ENCODE data around the gene LRIG2.
A peak's percentile ranks its signal among the peaks of the same experiment; 100 is the strongest.

Gene LRIG2

GRCh38 chr1:113094506-113094905 is 21.5 kb downstream of the LRIG2 start:
- Histone ChIP-seq H3K4me2 (ENCODE audit: insufficient read depth, low read length, poor library complexity, severe bottlenecking) (no peak overlapping the region), H3K18ac (ENCODE audit: low read length) (no peak overlapping the region), H3K79me1 (ENCODE audit: low read depth, low read length) (no peaks in the 10 kb centered on the region), H3K4ac (ENCODE audit: low read length) (no peak overlapping the region), H3K27ac (replicated peaks; ENCODE audit: low read length) (no peak overlapping the region), H2BK12ac (ENCODE audit: low read length) (no peak overlapping the region), H4K8ac (ENCODE audit: low read depth, low read length) (no peak overlapping the region), H2AFZ (ENCODE audit: low read length) (no peak overlapping the region), H3K4me1 (ENCODE audit: control insufficient read depth in 2 of 2, insufficient read depth in 1 of 2, low read depth in 1 of 2, low read length in 2 of 2) (no peaks in the 10 kb centered on the region), H4K91ac (ENCODE audit: low read depth, low read length, poor library complexity) (no peak overlapping the region), H2BK15ac (ENCODE audit: low read length) (no peak overlapping the region), H2AK5ac (ENCODE audit: low read depth, low read length) (no peak overlapping the region), H3K23ac (ENCODE audit: low read depth, low read length, poor library complexity) (no peak overlapping the region), H2BK5ac (ENCODE audit: low read length) (no peak overlapping the region), H3K36me3 (replicated peaks in 1 of 2; ENCODE audit: control insufficient read depth in 2 of 2, insufficient read depth in 2 of 2, low read length in 2 of 2) (peaks cover 5 to 83% of the 10 kb centered on the region in 2 donors), H3K9ac (ENCODE audit: low read depth, low read length, poor library complexity) (no peak overlapping the region), H2BK120ac (ENCODE audit: low read depth, low read length) (no peak overlapping the region), H3K9me3 (replicated peaks in 1 of 2; ENCODE audit: control insufficient read depth in 2 of 2, insufficient read depth in 1 of 2, low read depth in 1 of 2, low read length in 2 of 2) (no peaks in the 10 kb centered on the region), H3K14ac (ENCODE audit: low read length) (no peak overlapping the region), H3K27me3 (ENCODE audit: control insufficient read depth in 3 of 3, insufficient read depth in 3 of 3, low read depth in 1 of 3, low read length in 3 of 3) (no peaks in the 10 kb centered on the region), H3K4me3 (ENCODE audit: low read length in 2 of 2) (no peak overlapping the region)
- WGBS, 2 donors (ENCODE audit: extremely low coverage in 2 of 2, insufficient read length in 2 of 2, insufficient replicate concordance in 1 of 2): no CpG with 5 or more reads among the region's 4 CpGs
- DNase-seq (ENCODE audit: low spot score): no peak

- Histone ChIP-seq H4K8ac (ENCODE audit: low read depth, low read length) (no peak overlapping the region), H3K4me2 (ENCODE audit: insufficient read depth, low read length, poor library complexity, severe bottlenecking) (no peak overlapping the region), H2BK12ac (ENCODE audit: low read length) (no peak overlapping the region), H3K4ac (ENCODE audit: low read length) (no peak overlapping the region), H2AK5ac (ENCODE audit: low read depth, low read length) (no peak overlapping the region), H3K4me3 (ENCODE audit: low read length in 2 of 2) (no peak overlapping the region), H3K27me3 (ENCODE audit: control insufficient read depth in 3 of 3, insufficient read depth in 3 of 3, low read depth in 1 of 3, low read length in 3 of 3) (no peaks in the 10 kb centered on the region), H4K91ac (ENCODE audit: low read depth, low read length, poor library complexity) (no peak overlapping the region), H2AFZ (ENCODE audit: low read length) (no peak overlapping the region), H2BK120ac (ENCODE audit: low read depth, low read length) (no peak overlapping the region), H3K14ac (ENCODE audit: low read length) (no peak overlapping the region), H3K36me3 (replicated peaks in 1 of 2; ENCODE audit: control insufficient read depth in 2 of 2, insufficient read depth in 2 of 2, low read length in 2 of 2) (peaks cover 5 to 94% of the 10 kb centered on the region in 2 donors), H2BK5ac (ENCODE audit: low read length) (no peak overlapping the region), H3K9me3 (replicated peaks in 1 of 2; ENCODE audit: control insufficient read depth in 2 of 2, insufficient read depth in 1 of 2, low read depth in 1 of 2, low read length in 2 of 2) (no peaks in the 10 kb centered on the region), H3K4me1 (ENCODE audit: control insufficient read depth in 2 of 2, insufficient read depth in 1 of 2, low read depth in 1 of 2, low read length in 2 of 2) (no peaks in the 10 kb centered on the region), H3K23ac (ENCODE audit: low read depth, low read length, poor library complexity) (no peak overlapping the region), H3K27ac (replicated peaks; ENCODE audit: low read length) (peak overlapping the region; percentile 20), H3K79me1 (ENCODE audit: low read depth, low read length) (no peaks in the 10 kb centered on the region), H3K9ac (ENCODE audit: low read depth, low read length, poor library complexity) (no peak overlapping the region), H2BK15ac (ENCODE audit: low read length) (no peak overlapping the region), H3K18ac (ENCODE audit: low read length) (no peak overlapping the region)
- WGBS, 2 donors (ENCODE audit: extremely low coverage in 2 of 2, insufficient read length in 2 of 2, insufficient replicate concordance in 1 of 2): no CpG with 5 or more reads among the region's 5 CpGs
- no peak for DNase-seq (ENCODE audit: low spot score)
These were observed 22.9 kb downstream of the LRIG2 start for GRCh38 chr1:113095790-113096455.

GRCh38 chr1:113096493-113096892 is 23.5 kb downstream of the LRIG2 start:
- H4K91ac ChIP-seq (ENCODE audit: low read depth, low read length, poor library complexity): no peak overlapping the region
- WGBS, 2 donors (ENCODE audit: extremely low coverage in 2 of 2, insufficient read length in 2 of 2, insufficient replicate concordance in 1 of 2): no CpG with 5 or more reads among the region's 3 CpGs
- H2AK5ac ChIP-seq (ENCODE audit: low read depth, low read length): no peak overlapping the region
- no peaks in the 10 kb centered on the region for H3K9me3 ChIP-seq (replicated peaks in 1 of 2; ENCODE audit: control insufficient read depth in 2 of 2, insufficient read depth in 1 of 2, low read depth in 1 of 2, low read length in 2 of 2)
- no peak overlapping the region for H3K14ac ChIP-seq (ENCODE audit: low read length)
- no peak overlapping the region for H2BK15ac ChIP-seq (ENCODE audit: low read length)
- peaks cover 5 to 97% of the 10 kb centered on the region in 2 donors for H3K36me3 ChIP-seq (replicated peaks in 1 of 2; ENCODE audit: control insufficient read depth in 2 of 2, insufficient read depth in 2 of 2, low read length in 2 of 2)
- no peak overlapping the region for H2BK120ac ChIP-seq (ENCODE audit: low read depth, low read length)
- no peak overlapping the region for H3K4me3 ChIP-seq (ENCODE audit: low read length in 2 of 2)
- H3K27me3 ChIP-seq (ENCODE audit: control insufficient read depth in 3 of 3, insufficient read depth in 3 of 3, low read depth in 1 of 3, low read length in 3 of 3): no peaks in the 10 kb centered on the region
- no peak overlapping the region for H3K9ac ChIP-seq (ENCODE audit: low read depth, low read length, poor library complexity)
- no peak overlapping the region for H2BK5ac ChIP-seq (ENCODE audit: low read length)
- no peak overlapping the region for H4K8ac ChIP-seq (ENCODE audit: low read depth, low read length)
- H3K27ac ChIP-seq (replicated peaks; ENCODE audit: low read length): no peak overlapping the region
- H3K4me2 ChIP-seq (ENCODE audit: insufficient read depth, low read length, poor library complexity, severe bottlenecking): no peak overlapping the region
- DNase-seq (ENCODE audit: low spot score): no peak
- no peak overlapping the region for H3K23ac ChIP-seq (ENCODE audit: low read depth, low read length, poor library complexity)
- H2BK12ac ChIP-seq (ENCODE audit: low read length): no peak overlapping the region
- no peaks in the 10 kb centered on the region for H3K79me1 ChIP-seq (ENCODE audit: low read depth, low read length)
- H3K4ac ChIP-seq (ENCODE audit: low read length): no peak overlapping the region
- no peak overlapping the region for H3K18ac ChIP-seq (ENCODE audit: low read length)
- no peak overlapping the region for H2AFZ ChIP-seq (ENCODE audit: low read length)
- H3K4me1 ChIP-seq (ENCODE audit: control insufficient read depth in 2 of 2, insufficient read depth in 1 of 2, low read depth in 1 of 2, low read length in 2 of 2): no peaks in the 10 kb centered on the region

- H4K91ac ChIP-seq (ENCODE audit: low read depth, low read length, poor library complexity): no peak overlapping the region
- H3K9me3 ChIP-seq (replicated peaks in 1 of 2; ENCODE audit: control insufficient read depth in 2 of 2, insufficient read depth in 1 of 2, low read depth in 1 of 2, low read length in 2 of 2): no peaks in the 10 kb centered on the region
- H3K18ac ChIP-seq (ENCODE audit: low read length): no peak overlapping the region
- H3K4ac ChIP-seq (ENCODE audit: low read length): no peak overlapping the region
- no peak overlapping the region for H3K9ac ChIP-seq (ENCODE audit: low read depth, low read length, poor library complexity)
- H3K27ac ChIP-seq (replicated peaks; ENCODE audit: low read length): no peak overlapping the region
- no peak overlapping the region for H3K4me3 ChIP-seq (ENCODE audit: low read length in 2 of 2)
- H2BK12ac ChIP-seq (ENCODE audit: low read length): no peak overlapping the region
- no peak overlapping the region for H2AK5ac ChIP-seq (ENCODE audit: low read depth, low read length)
- no peak overlapping the region for H2AFZ ChIP-seq (ENCODE audit: low read length)
- no peak overlapping the region for H3K23ac ChIP-seq (ENCODE audit: low read depth, low read length, poor library complexity)
- no peak overlapping the region for H2BK5ac ChIP-seq (ENCODE audit: low read length)
- H3K14ac ChIP-seq (ENCODE audit: low read length): no peak overlapping the region
- no peak overlapping the region for H3K4me2 ChIP-seq (ENCODE audit: insufficient read depth, low read length, poor library complexity, severe bottlenecking)
- H3K4me1 ChIP-seq (ENCODE audit: control insufficient read depth in 2 of 2, insufficient read depth in 1 of 2, low read depth in 1 of 2, low read length in 2 of 2): no peaks in the 10 kb centered on the region
- H3K79me1 ChIP-seq (ENCODE audit: low read depth, low read length): no peaks in the 10 kb centered on the region
- H3K36me3 ChIP-seq (replicated peaks in 1 of 2; ENCODE audit: control insufficient read depth in 2 of 2, insufficient read depth in 2 of 2, low read length in 2 of 2): peaks cover 14 to 93% of the 10 kb centered on the region in 2 donors
- no peaks in the 10 kb centered on the region for H3K27me3 ChIP-seq (ENCODE audit: control insufficient read depth in 3 of 3, insufficient read depth in 3 of 3, low read depth in 1 of 3, low read length in 3 of 3)
- H4K8ac ChIP-seq (ENCODE audit: low read depth, low read length): no peak overlapping the region
- no peak for DNase-seq (ENCODE audit: low spot score)
- H2BK120ac ChIP-seq (ENCODE audit: low read depth, low read length): no peak overlapping the region
- H2BK15ac ChIP-seq (ENCODE audit: low read length): no peak overlapping the region
These were observed 28.6 kb downstream of the LRIG2 start for GRCh38 chr1:113101588-113101987.
